Ectodermal cell (in vitro differentiated cells): ENCODE measurements around the gene H3-3A.
"Not testable (repeated sequence)": the region's sequence is repeated elsewhere in the genome, so short reads cannot be mapped to it uniquely, and the experiment has no call there.

Experiments
- H3K27ac ChIP-seq: 2 replicates; pipeline ENCODE4 v1.7.0; 2013; ENCODE audit warnings: mild to moderate bottlenecking, low read depth, low read length; ENCODE audit not compliant: insufficient read depth, poor library complexity, severe bottlenecking
- H3K27me3 ChIP-seq: 2 replicates; pipeline ENCODE4 v1.7.0; 2013; ENCODE audit warnings: mild to moderate bottlenecking, low read length; ENCODE audit not compliant: insufficient read depth, control insufficient read depth, poor library complexity, severe bottlenecking
- H3K36me3 ChIP-seq: one replicate; pipeline ENCODE4 v1.7.0; 2013; ENCODE audit warnings: low read length; ENCODE audit not compliant: control insufficient read depth, insufficient read depth
- H3K4me1 ChIP-seq: one replicate; pipeline ENCODE4 v1.7.0; 2013; ENCODE audit warnings: low read length; ENCODE audit not compliant: control insufficient read depth, insufficient read depth
- H3K4me3 ChIP-seq: 2 replicates; pipeline ENCODE4 v1.7.0; 2013; ENCODE audit warnings: low read depth, low read length, control low read depth; ENCODE audit not compliant: insufficient read depth
- H3K9me3 ChIP-seq: 2 replicates; pipeline ENCODE4 v1.7.0; 2013; ENCODE audit warnings: mild to moderate bottlenecking, low read length, moderate library complexity; ENCODE audit not compliant: control insufficient read depth
- WGBS, 2 experiments: methylation state at CpG; one replicate each; pipeline ENCODE4 v1.1.7; 2013; ENCODE audit warnings: missing lambda C conversion rate in 2 of 2; 5-methylcytosine and 5-hydroxymethylcytosine counted together

Gene H3-3A

GRCh38 chr1:226083302-226084101, 21.0 kb downstream of the H3-3A start:
- 2% methylated on average over 75 of the region's 75 CpGs for WGBS, 2 experiments
- Histone ChIP-seq H3K27ac (no peak overlapping the region), H3K4me3 (peak overlapping the region; percentile 64)

GRCh38 chr1:226085675-226086285, 23.3 kb downstream of the H3-3A start:
- H3K4me3 ChIP-seq = no peak overlapping the region
- WGBS, 2 experiments = 93 to 94% methylated on average over 5 of the region's 5 CpGs
- no peaks in the 10 kb centered on the region for H3K9me3 ChIP-seq
- peaks cover 34% of the 10 kb centered on the region for H3K27me3 ChIP-seq
- H3K27ac ChIP-seq = no peak overlapping the region
- H3K4me1 ChIP-seq = no peaks in the 10 kb centered on the region
- H3K36me3 ChIP-seq = no peaks in the 10 kb centered on the region

More at GRCh38 chr1:226083302-226084101, 21.0 kb downstream of the H3-3A start:
- no peaks in the 10 kb centered on the region for H3K4me1 ChIP-seq
- no peaks in the 10 kb centered on the region for H3K36me3 ChIP-seq
- H3K27me3 ChIP-seq = peaks cover 34% of the 10 kb centered on the region
- no peaks in the 10 kb centered on the region for H3K9me3 ChIP-seq

- Histone ChIP-seq H3K9me3 (no peaks in the 10 kb centered on the region), H3K4me1 (no peaks in the 10 kb centered on the region), H3K4me3 (no peak overlapping the region), H3K36me3 (no peaks in the 10 kb centered on the region), H3K27me3 (peaks cover 24% of the 10 kb centered on the region), H3K27ac (no peak overlapping the region)
- WGBS, 2 experiments = 94 to 95% methylated on average over 17 of the region's 17 CpGs
Observed at GRCh38 chr1:226086776-226087175, 24.3 kb downstream of the H3-3A start.

DNA sequence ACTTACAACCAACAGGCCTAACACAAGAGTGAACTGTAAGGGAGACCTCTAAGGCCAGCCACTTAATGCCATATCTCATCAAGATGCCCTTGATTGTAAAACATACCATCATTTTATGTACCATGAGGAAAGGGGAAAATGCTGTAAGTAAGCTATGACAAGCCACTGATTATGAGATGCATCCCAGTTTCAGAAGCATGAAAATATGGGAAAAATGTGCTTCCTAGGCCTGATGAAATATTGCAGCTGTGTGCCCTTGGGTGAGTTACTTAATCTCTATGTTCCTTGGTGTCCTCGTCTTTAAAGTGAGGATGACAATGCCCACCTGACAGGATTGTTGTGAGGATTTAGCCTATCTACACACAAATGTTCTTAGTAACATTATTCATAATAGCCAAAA, 28.9 kb downstream of the H3-3A start:
- no peaks in the 10 kb centered on the region for H3K27me3 ChIP-seq
- no peaks in the 10 kb centered on the region for H3K9me3 ChIP-seq
- H3K4me1 ChIP-seq = peaks cover 5% of the 10 kb centered on the region
- no peaks in the 10 kb centered on the region for H3K36me3 ChIP-seq
- H3K27ac ChIP-seq = no peak overlapping the region
- WGBS, 2 experiments = 87 to 90% methylated on average over 1 of the region's 1 CpG
- H3K4me3 ChIP-seq = no peak overlapping the region

DNA sequence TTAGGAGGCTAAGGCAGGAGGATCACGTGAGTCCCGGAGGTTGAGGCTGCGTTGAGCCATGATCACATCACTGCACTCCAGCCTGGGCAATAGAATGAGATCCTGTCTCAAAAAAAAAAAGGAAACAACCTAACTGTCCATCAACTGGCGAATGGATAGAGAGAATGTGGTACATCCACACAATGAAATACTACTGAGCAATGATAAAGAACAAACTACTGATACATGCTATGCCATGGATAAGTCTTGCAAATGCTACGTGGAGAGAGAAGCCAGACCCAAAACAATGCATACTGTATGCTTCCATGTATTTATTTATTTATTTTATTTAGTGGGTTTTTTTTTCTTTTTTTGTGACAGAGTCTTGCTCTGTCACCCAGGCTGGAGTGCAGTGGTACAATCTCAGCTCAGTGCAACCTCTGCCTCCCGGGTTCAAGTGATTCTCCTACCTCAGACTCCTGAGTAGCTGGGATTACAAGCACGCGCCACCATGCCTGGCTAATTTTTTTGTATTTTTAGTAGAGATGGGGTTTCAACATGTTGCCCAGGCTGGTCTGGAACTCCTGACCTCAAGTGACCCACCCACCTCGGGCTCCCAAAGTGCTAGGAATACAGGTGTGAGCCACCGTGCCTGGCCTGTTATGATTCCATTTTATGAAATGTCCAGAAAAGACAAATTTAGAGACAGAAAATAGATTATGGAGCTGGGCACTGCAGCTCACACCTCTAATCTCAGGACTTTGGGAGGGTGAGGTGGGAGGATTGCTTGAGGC, 29.7 kb downstream of the H3-3A start:
- not testable (repeated sequence) for H3K36me3 ChIP-seq
- WGBS, 2 experiments = 96% methylated on average over 10 of the region's 10 CpGs

GRCh38 chr1:226092965-226093364, 30.4 kb downstream of the H3-3A start:
- H3K4me1 ChIP-seq = peaks cover 5% of the 10 kb centered on the region
- H3K27me3 ChIP-seq = no peaks in the 10 kb centered on the region
- 56 to 64% methylated on average over 3 of the region's 3 CpGs for WGBS, 2 experiments
- H3K9me3 ChIP-seq = no peaks in the 10 kb centered on the region
- H3K27ac ChIP-seq = no peak overlapping the region
- H3K4me3 ChIP-seq = no peak overlapping the region
- no peaks in the 10 kb centered on the region for H3K36me3 ChIP-seq

More for the DNA sequence above, 29.7 kb downstream of the H3-3A start:
- H3K9me3 ChIP-seq, H3K27ac ChIP-seq, H3K27me3 ChIP-seq, H3K4me3 ChIP-seq, H3K4me1 ChIP-seq: not testable (repeated sequence)

GRCh38 chr1:226093621-226094020, 31.1 kb downstream of the H3-3A start:
- 89 to 96% methylated on average over 2 of the region's 2 CpGs for WGBS, 2 experiments
- no peaks in the 10 kb centered on the region for H3K27me3 ChIP-seq
- H3K4me1 ChIP-seq = peaks cover 5% of the 10 kb centered on the region
- H3K36me3 ChIP-seq = no peaks in the 10 kb centered on the region
- H3K4me3 ChIP-seq = no peak overlapping the region
- no peak overlapping the region for H3K27ac ChIP-seq
- H3K9me3 ChIP-seq = no peaks in the 10 kb centered on the region

GRCh38 chr1:226094451-226094850, 31.9 kb downstream of the H3-3A start:
- no peak overlapping the region for H3K4me3 ChIP-seq
- H3K27ac ChIP-seq = no peak overlapping the region
- WGBS, 2 experiments = 0% methylated on average over 1 of the region's 1 CpG
- H3K36me3 ChIP-seq = no peaks in the 10 kb centered on the region
- peaks cover 6% of the 10 kb centered on the region for H3K27me3 ChIP-seq
- H3K9me3 ChIP-seq = no peaks in the 10 kb centered on the region
- peaks cover 5% of the 10 kb centered on the region for H3K4me1 ChIP-seq

- no peak overlapping the region for H3K4me3 ChIP-seq
- H3K9me3 ChIP-seq = no peaks in the 10 kb centered on the region
- H3K27ac ChIP-seq = no peak overlapping the region
- WGBS, 2 experiments = 88 to 89% methylated on average over 2 of the region's 2 CpGs
- no peaks in the 10 kb centered on the region for H3K36me3 ChIP-seq
- peaks cover 5% of the 10 kb centered on the region for H3K4me1 ChIP-seq
- peaks cover 14% of the 10 kb centered on the region for H3K27me3 ChIP-seq
Observed at GRCh38 chr1:226095286-226095685, 32.8 kb downstream of the H3-3A start.
